Kidney (tissue), 14 donors: ENCODE data around the gene UGT3A2. TPM values are rescaled to one million over a fixed set of nuclear protein-coding genes. Genes with fewer than 3 reads are reported as not detected.

ENCODE experiments used
- DNase-seq, 5 donors: peaks; one replicate each; pipeline ENCODE4 v3.0.0-alpha.2; 2013 to 2020
- FAIRE-seq: peaks from 2 replicates; lab custom pipeline; 2012; peaks lifted over from hg19 to GRCh38; lab: Jason Lieb, UNC
- H3K27ac ChIP-seq, 2 donors: one replicate each; pipeline ENCODE4 v1.7.0; 2013; ENCODE audit warnings: low read depth in 2 of 2, low read length in 2 of 2, inconsistent platforms in 1 of 2
- H3K27me3 ChIP-seq: one replicate; pipeline ENCODE4 v1.7.1; 2013; ENCODE audit warnings: low read length, inconsistent platforms; ENCODE audit not compliant: control insufficient read depth, insufficient read depth
- H3K36me3 ChIP-seq, 3 donors: one replicate each; pipeline versions ENCODE4 v1.7.0 to v1.7.1; 2013; ENCODE audit warnings: low read length in 3 of 3, control low read depth in 1 of 3, inconsistent platforms in 1 of 3; ENCODE audit not compliant: insufficient read depth in 3 of 3, control insufficient read depth in 2 of 3
- H3K4me1 ChIP-seq, 3 donors: one replicate each; pipeline versions ENCODE4 v1.7.0 to v1.7.1; 2013; ENCODE audit warnings: low read length in 3 of 3, inconsistent platforms in 1 of 3, low read depth in 1 of 3; ENCODE audit not compliant: control insufficient read depth in 2 of 3, insufficient read depth in 2 of 3
- H3K4me3 ChIP-seq, 3 donors: one replicate each; pipeline versions ENCODE4 v1.7.0 to v1.8.1; 2013; ENCODE audit warnings: low read length in 3 of 3, control low read depth in 1 of 3, inconsistent platforms in 1 of 3
- H3K9ac ChIP-seq, 3 donors: one replicate each; pipeline versions ENCODE4 v1.7.0 to v1.7.1; 2013; ENCODE audit warnings: low read length in 3 of 3, control low read depth in 1 of 3, inconsistent platforms in 1 of 3
- H3K9me3 ChIP-seq, 3 donors: one replicate each; pipeline versions ENCODE4 v1.7.0 to v1.7.1; 2013; ENCODE audit warnings: low read length in 3 of 3, control low read depth in 1 of 3, inconsistent platforms in 1 of 3; ENCODE audit not compliant: control insufficient read depth in 2 of 3, insufficient read depth in 1 of 3
- CTCF ChIP-seq: IDR thresholded peaks from 3 replicates; pipeline ENCODE4 v1.5.1; 2012; ENCODE audit warnings: mild to moderate bottlenecking, moderate library complexity, borderline replicate concordance; ENCODE audit not compliant: insufficient read depth; ENCODE audit errors: extremely low read depth
- intact Hi-C: fragments of 100-400 bp; cut with DNase I; formaldehyde crosslinking; loops from one replicate; pipeline ENCODE4 v1.11.1; 2022
- polyA plus RNA-seq: library from polyadenylated mRNA; stranded (reverse); fragments of 350-450 nt; fragmentation: Illumina TruSeq; extraction: RNeasy Lipid Tissue Mini Kit (QIAGEN cat#74804); gene quantifications from one replicate; pipeline ENCODE4 v1.2.3, GENCODE V29; 2014; ENCODE audit warnings: low read depth, low replicate concordance; ENCODE audit not compliant: insufficient read depth
- total RNA-seq: library from RNA; stranded (reverse); fragmentation: NEBNext Ultra II Directional; extraction: Animal tissue kit (Norgen Biotek cat#: 25700); gene quantifications from one replicate; pipeline ENCODE4 v1.2.1, GENCODE V29; 2021
- donor health status: control.
- donor health status: control.
- donor health status: control.
- donor health status: control.
- donor health status: control.
- donor health status: DM: yes; HTN: yes; CAD: no.
- donor health status: Normal renal cell carcinoma (clear cell type).

UGT3A2 gene
- total and polyA plus RNA-seq, 2 donors from 2014 or later: 0.35 to 4.4 TPM

DNA sequence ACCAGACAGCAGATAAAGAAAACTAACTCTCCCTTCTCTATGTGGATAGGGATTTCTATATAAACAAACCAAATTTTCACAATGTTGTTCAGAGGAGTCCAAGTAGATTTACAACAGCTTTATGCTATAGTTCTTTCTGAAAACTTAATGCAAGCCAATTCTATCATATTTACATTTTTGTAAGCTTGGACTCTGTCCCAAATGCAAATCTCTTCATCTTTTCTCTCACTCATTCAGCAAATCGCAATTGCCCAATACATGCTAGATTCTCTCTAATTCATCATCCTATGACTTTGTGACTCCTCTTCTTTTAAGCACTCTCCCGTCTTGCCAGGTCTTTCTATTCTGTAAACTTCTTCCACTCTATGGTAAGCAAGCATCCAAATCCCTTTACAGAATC is 39.1 kb upstream of the UGT3A2 start:
- intact Hi-C loops: no loop called here
- H3K9me3 ChIP-seq: no peaks in the 10 kb centered on the region
- H3K27me3 ChIP-seq: no peaks in the 10 kb centered on the region
- peaks cover 4 to 7% (median 4%) of the 10 kb centered on the region in 3 donors for H3K36me3 ChIP-seq
- no peaks in the 10 kb centered on the region for H3K4me1 ChIP-seq
- no peak overlapping the region for H3K4me3 ChIP-seq
- no peak overlapping the region for H3K27ac ChIP-seq
- no peak for TF ChIP-seq CTCF
- DNase-seq (no peak), FAIRE-seq (no peak)
- no peak overlapping the region for H3K9ac ChIP-seq

- intact Hi-C loops: no loop called here
- TF ChIP-seq CTCF: no peak
- no peaks in the 10 kb centered on the region for H3K27me3 ChIP-seq
These were observed 33.1 kb upstream of the UGT3A2 start for GRCh38 chr5:36099748-36100147.

GRCh38 chr5:36096486-36096885 is 29.8 kb upstream of the UGT3A2 start:
- no peak for FAIRE-seq
- no peak for DNase-seq

More at GRCh38 chr5:36099748-36100147, 33.1 kb upstream of the UGT3A2 start:
- no peak overlapping the region for H3K27ac ChIP-seq
- H3K36me3 ChIP-seq: peaks cover 0 to 2% (median 0%) of the 10 kb centered on the region in 3 donors
- DNase-seq (no peak), FAIRE-seq (no peak)
- no peak overlapping the region for H3K4me3 ChIP-seq
- no peaks in the 10 kb centered on the region for H3K9me3 ChIP-seq
- H3K9ac ChIP-seq: no peak overlapping the region
- no peaks in the 10 kb centered on the region for H3K4me1 ChIP-seq

More at GRCh38 chr5:36096486-36096885, 29.8 kb upstream of the UGT3A2 start:
- Histone ChIP-seq H3K9me3 (no peaks in the 10 kb centered on the region), H3K4me3 (no peak overlapping the region), H3K9ac (no peak overlapping the region), H3K4me1 (no peaks in the 10 kb centered on the region), H3K27me3 (no peaks in the 10 kb centered on the region), H3K27ac (no peak overlapping the region), H3K36me3 (no peaks in the 10 kb centered on the region)
- intact Hi-C loops: no loop called here
- no peak for TF ChIP-seq CTCF
